Measurements from ENCODE around the gene HOXB3.

DNA sequence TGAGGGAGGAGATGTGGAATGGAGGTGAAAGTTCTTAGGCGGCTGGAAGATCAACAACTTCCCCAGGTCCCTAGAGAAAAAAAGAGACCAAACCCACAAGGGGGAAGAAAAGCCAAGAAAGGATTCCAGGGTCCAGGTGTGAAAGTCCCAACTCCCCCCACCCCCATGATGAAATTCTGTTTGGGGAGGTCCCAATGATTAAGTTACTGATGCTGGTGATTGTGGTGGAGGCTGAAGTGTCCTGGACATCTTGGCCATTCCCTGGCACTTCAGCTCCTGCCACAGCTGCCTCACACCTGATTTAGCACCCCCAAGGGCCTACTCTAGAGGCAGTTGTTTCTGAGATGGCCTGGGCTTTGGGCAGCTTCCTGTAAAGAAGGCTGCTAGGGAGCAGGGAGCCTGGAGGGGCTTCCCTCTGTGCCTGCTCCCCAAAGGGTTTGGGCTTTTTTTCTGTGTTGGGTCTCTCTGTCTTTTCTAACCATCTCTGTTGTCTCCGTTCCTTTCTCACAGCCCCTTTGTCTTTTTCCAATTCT, 25.0 kb downstream of the HOXB3 start:
- TF ChIP-seq ZFP36 (IDR thresholded peaks at IDR 0.05; ENCODE audit: borderline replicate concordance, low read depth, low read length, partially characterized antibody) (no peak), ZNF333 (CRISPR knock-in tag; IDR thresholded peaks at IDR 0.05; ENCODE audit: borderline replicate concordance) (no peak), PCBP1 (IDR thresholded peaks at IDR 0.05; ENCODE audit: borderline replicate concordance, low read depth, low read length) (no peak), NR2C2 (CRISPR knock-in tag; IDR thresholded peaks at IDR 0.05; ENCODE audit: borderline replicate concordance) (no peak), PLRG1 (conservative IDR thresholded peaks at IDR 0.05) (no peak), HNRNPH1 (optimal IDR thresholded peaks at IDR 0.05; ENCODE audit: low read depth, low read length) (no peak), TCF7L2 (IDR thresholded peaks at IDR 0.05; ENCODE audit: low read depth, low read length) (no peak), POLR2AphosphoS2 (IDR thresholded peaks at IDR 0.05; ENCODE audit: low read depth, low read length) (no peak), POLR2AphosphoS5 (IDR thresholded peaks at IDR 0.05; ENCODE audit: low read depth, low read length) (no peak)
- TF ChIP-seq, protein P1, sequence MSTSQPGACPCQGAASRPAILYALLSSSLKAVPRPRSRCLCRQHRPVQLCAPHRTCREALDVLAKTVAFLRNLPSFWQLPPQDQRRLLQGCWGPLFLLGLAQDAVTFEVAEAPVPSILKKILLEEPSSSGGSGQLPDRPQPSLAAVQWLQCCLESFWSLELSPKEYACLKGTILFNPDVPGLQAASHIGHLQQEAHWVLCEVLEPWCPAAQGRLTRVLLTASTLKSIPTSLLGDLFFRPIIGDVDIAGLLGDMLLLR (CRISPR knock-in tag; IDR thresholded peaks at IDR 0.05): no peak
- TF ChIP-seq, protein P2, sequence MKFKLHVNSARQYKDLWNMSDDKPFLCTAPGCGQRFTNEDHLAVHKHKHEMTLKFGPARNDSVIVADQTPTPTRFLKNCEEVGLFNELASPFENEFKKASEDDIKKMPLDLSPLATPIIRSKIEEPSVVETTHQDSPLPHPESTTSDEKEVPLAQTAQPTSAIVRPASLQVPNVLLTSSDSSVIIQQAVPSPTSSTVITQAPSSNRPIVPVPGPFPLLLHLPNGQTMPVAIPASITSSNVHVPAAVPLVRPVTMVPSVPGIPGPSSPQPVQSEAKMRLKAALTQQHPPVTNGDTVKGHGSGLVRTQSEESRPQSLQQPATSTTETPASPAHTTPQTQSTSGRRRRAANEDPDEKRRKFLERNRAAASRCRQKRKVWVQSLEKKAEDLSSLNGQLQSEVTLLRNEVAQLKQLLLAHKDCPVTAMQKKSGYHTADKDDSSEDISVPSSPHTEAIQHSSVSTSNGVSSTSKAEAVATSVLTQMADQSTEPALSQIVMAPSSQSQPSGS (CRISPR knock-in tag; IDR thresholded peaks at IDR 0.05): no peak
